C4-2B (cell line): ENCODE data around the gene CNTFR.

Source experiments
- H3K27ac ChIP-seq: fragments of 450-650 bp; 2 replicates; pipeline ENCODE4 v1.5.1; 2017
- ZFX ChIP-seq: fragments of 450-650 bp; IDR thresholded peaks from 2 replicates; pipeline ENCODE4 v1.6.1; 2017
- TF ChIP-seq, protein P1 (sequence below): fragments of 450-650 bp; conservative IDR thresholded peaks from 2 replicates; pipeline ENCODE4 v1.5.1; 2017; ENCODE audit warnings: mild to moderate bottlenecking

Gene CNTFR

DNA sequence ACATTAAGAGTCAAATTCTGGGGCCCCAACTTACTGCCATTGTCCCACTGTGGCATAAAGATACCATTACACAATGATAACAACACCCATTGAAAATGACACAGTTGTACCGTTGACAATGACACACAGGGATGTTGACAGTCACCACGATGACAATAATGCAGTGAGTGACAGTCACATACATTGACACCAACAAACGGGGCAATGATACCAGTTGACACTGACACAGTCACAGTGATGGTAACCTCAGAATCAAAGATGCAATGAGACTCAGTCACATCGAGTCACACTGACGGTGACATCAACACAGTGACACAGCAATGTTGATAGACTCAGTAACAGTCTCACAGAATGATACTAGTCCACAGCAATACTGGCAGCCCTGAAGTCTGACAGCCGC, 16.9 kb downstream of the CNTFR start:
- H3K27ac ChIP-seq: no peak overlapping the region
- TF ChIP-seq, protein P1, sequence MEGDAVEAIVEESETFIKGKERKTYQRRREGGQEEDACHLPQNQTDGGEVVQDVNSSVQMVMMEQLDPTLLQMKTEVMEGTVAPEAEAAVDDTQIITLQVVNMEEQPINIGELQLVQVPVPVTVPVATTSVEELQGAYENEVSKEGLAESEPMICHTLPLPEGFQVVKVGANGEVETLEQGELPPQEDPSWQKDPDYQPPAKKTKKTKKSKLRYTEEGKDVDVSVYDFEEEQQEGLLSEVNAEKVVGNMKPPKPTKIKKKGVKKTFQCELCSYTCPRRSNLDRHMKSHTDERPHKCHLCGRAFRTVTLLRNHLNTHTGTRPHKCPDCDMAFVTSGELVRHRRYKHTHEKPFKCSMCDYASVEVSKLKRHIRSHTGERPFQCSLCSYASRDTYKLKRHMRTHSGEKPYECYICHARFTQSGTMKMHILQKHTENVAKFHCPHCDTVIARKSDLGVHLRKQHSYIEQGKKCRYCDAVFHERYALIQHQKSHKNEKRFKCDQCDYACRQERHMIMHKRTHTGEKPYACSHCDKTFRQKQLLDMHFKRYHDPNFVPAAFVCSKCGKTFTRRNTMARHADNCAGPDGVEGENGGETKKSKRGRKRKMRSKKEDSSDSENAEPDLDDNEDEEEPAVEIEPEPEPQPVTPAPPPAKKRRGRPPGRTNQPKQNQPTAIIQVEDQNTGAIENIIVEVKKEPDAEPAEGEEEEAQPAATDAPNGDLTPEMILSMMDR: no peak

DNA sequence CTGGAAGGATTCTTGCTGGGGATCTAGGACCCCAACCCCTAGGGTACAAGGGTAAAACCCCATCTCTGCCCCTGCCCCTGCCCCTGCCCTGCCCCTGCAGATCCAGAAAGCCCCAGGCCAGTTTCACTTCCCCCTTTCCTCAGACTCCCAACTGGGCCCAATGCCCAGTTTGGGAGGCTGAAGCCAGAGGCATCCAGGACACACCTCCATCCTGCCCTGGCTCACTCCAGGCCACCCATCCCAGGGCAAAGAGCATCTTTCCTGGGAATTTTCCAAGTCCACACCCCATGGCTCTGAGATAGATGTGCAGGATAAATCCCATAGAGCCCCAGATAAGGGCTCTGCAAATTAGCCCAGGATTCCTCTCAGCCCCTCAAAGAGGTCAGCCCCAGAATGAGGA, 17.4 kb downstream of the CNTFR start:
- TF ChIP-seq, protein P1: no peak
- no peak for TF ChIP-seq ZFX
- H3K27ac ChIP-seq: no peak overlapping the region

DNA sequence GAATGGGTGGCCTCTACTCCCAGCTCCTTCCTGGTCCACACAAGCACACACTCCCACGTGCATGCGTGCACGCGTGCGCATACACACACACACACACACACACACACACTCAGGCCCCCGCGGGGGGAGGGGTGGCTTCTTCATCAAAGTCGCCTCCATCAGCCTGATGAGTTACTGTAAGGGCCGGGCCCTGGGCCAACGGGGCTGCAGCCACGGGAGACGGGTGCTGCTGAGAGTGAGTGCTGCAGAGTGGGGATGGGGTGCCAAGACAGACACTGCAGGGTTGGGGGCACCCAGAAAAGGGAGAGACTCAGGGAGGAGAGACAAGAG, 18.1 kb downstream of the CNTFR start:
- no peak overlapping the region for H3K27ac ChIP-seq
- TF ChIP-seq, protein P1: no peak
- no peak for TF ChIP-seq ZFX

DNA sequence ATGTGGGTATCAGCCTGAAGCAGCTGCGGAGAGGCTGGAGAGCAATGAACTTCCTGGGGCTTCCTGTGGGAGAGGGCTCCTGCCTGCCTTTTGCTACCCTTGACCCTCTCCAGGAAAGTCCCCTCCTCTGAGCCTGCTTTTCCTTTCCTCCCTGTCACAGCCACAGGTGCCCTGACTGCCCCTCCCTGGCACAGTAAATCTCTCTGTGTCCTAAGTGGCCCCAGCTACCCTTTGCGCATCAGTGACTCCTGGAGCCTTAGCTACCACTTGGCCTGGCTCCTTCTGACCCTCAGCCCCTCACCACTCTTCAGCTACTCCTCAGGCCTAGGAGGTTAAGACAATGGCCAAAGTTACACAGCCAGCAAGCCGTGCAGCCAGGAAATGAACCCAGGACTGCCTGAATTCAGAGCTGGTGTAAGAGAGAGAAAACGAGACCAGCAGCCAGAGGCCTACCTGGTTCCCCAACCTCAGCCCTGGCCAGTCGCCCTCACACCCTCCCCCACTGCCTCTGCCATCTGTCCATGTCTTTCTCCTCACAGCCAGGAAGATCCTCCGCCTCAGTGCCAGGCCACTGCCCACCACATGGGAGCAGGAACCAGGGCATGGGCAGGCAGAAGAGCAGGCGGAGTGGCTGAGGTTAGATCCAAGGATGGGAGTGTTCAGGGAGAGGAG, 18.6 kb downstream of the CNTFR start:
- no peak overlapping the region for H3K27ac ChIP-seq
- no peak for TF ChIP-seq ZFX
- TF ChIP-seq, protein P1: no peak

DNA sequence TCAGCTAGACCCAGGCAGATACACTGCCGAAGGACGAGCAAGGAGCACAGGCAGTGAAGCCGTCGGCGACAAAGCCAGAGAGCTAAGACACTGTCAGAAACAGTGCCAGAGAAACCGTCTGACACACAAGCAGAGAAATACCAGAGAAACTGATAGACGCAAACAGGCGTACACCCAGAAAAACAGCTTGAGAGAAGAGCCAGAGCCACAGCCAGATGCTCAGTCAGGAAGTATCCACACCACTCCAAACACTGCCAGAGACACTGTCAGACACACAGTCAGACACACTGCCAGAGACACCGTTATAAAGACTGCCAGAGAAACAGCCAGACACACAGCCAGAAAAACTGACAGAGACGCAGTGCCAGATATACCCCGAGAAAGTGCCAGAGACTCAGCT, 19.1 kb downstream of the CNTFR start:
- H3K27ac ChIP-seq: no peak overlapping the region
- TF ChIP-seq, protein P1: no peak
- TF ChIP-seq ZFX: no peak

DNA sequence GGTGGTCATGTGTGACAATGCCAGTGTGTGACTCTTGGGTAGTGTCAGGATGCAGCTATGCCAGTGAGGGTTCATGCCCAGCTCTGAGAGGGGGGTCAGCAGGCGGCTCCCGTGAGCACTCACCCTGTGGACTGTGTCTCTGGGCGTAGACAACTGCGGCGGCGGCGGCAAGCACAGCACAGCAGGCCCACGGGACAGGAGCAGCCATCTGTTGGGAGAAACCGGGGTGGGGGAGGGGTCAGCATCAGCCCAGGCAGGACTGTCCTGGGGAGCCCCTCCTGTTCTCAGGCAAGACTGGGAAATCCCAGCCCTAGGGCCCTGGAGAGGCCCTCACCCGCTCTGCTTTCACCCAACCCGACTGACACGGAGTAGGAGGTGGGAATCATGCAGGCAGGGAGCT, 20.8 kb downstream of the CNTFR start:
- no peak for TF ChIP-seq ZFX
- TF ChIP-seq, protein P1: no peak
- no peak overlapping the region for H3K27ac ChIP-seq

DNA sequence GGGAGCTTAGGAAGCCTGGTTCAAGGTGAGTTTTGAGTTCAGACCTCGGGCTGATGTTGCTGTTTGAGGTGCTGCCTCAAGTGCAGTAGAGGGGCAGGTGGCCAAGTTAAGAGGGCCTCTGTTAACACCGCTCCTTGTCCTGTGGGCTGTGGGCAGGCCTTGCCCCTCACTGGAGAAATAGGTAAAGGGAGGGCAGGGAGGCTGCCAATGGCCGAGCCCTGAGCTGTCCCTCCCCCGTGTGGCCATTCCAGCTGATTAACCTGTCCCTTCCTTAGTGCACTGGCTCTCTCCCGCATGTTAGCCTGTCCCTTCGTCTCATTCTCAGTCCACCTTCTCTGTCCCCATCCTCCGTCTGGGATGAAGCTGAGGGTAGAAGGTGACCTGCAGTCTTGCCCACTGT, 21.4 kb downstream of the CNTFR start:
- H3K27ac ChIP-seq: no peak overlapping the region
- TF ChIP-seq, protein P1: no peak
- TF ChIP-seq ZFX: no peak
